GM12875 (cell line): ENCODE results near the gene NOSTRIN.
"Not testable (repeated sequence)": the region's sequence is repeated elsewhere in the genome, so short reads cannot be mapped to it uniquely, and the experiment has no call there.

Experiments used
- H3K4me3 ChIP-seq: one replicate; pipeline ENCODE4 v1.5.1; 2011; ENCODE audit warnings: low read depth, low read length, control low read depth
- TF ChIP-seq, protein P1 (sequence below): IDR thresholded peaks from 2 replicates; pipeline ENCODE4 v1.5.1; 2011; ENCODE audit warnings: low read depth, mild to moderate bottlenecking, control low read depth, inconsistent platforms, low read length, moderate library complexity, borderline replicate concordance; ENCODE audit not compliant: insufficient read depth

The NOSTRIN gene

DNA sequence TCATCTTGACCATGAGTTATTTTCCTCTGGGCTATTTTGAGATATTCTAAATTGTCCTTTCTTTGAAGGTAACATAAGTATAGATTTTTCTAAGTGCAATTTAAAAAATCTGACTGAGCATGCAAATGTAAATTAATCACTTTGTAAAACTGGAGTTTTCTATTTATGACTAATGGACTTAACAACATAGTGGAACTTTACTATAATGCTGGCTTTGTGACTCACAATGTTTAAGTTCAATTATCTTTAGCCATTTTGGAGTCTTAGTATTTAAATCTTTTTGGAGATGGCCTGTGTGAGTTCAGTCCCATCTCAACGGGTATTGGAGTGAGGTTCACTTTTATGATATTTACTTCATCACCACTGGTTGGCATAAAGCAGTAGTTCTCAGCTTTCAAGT lies 35.2 kb upstream of the NOSTRIN start:
- H3K4me3 ChIP-seq = no peak overlapping the region
- TF ChIP-seq, protein P1, sequence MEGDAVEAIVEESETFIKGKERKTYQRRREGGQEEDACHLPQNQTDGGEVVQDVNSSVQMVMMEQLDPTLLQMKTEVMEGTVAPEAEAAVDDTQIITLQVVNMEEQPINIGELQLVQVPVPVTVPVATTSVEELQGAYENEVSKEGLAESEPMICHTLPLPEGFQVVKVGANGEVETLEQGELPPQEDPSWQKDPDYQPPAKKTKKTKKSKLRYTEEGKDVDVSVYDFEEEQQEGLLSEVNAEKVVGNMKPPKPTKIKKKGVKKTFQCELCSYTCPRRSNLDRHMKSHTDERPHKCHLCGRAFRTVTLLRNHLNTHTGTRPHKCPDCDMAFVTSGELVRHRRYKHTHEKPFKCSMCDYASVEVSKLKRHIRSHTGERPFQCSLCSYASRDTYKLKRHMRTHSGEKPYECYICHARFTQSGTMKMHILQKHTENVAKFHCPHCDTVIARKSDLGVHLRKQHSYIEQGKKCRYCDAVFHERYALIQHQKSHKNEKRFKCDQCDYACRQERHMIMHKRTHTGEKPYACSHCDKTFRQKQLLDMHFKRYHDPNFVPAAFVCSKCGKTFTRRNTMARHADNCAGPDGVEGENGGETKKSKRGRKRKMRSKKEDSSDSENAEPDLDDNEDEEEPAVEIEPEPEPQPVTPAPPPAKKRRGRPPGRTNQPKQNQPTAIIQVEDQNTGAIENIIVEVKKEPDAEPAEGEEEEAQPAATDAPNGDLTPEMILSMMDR = no peak

DNA sequence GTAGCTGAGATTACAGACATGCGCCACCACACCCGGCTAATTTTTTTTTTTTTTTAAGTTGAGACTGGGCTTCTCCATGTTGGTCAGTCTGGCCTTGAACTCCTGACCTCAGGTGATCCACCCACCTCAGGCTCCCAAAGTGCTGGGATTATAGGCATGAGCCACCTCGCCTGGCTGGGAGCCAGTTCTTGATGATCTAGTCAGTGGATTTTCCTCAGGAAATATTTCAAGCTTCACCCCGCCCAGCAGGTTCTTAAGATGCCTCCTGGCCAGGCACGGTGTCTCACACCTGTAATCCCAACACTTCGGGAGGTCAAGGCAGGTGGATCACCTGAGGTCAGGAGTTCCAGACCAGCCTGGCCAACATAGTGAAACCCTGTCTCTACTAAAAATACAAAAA lies 34.1 kb upstream of the NOSTRIN start:
- not testable (repeated sequence) for H3K4me3 ChIP-seq

DNA sequence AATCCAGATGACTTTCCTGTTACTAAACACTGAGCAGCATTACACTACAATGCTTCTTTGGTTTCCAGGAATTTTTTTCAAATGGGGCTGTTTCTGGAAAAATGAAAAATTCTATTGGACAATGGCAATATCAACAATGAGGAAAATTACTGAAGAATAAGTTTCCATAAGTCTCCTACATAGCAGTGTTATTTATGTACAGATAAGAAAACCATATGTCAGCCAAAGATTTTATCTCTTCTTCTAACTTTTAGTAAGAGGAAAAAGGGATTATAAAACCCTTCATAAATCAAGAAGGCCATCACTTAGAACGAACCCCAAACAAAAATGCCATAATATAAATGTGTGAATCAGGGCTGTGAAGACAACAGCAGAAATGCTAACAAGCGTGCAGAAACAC lies 31.6 kb upstream of the NOSTRIN start:
- H3K4me3 ChIP-seq = no peak overlapping the region
- TF ChIP-seq, protein P1 = no peak

DNA sequence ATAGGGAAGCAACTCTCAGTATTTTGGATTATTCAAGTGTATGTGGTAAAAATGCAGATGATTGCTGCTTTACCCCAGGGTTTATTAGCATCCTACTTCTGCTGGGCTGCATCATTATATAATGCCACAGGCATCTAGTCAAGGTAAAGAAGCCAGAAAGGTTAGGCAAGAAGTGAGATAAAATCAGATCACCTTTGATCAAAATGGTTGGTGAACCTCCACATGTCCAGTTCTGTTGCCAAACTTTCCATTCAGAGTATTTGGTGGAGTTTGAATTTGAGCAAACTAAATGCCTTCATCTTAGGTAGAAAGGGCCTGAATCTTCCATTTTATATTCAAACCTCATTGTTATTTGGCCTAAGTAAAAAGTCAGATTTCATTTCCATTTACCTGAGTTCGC lies 29.7 kb upstream of the NOSTRIN start:
- TF ChIP-seq, protein P1 = no peak
- no peak overlapping the region for H3K4me3 ChIP-seq

DNA sequence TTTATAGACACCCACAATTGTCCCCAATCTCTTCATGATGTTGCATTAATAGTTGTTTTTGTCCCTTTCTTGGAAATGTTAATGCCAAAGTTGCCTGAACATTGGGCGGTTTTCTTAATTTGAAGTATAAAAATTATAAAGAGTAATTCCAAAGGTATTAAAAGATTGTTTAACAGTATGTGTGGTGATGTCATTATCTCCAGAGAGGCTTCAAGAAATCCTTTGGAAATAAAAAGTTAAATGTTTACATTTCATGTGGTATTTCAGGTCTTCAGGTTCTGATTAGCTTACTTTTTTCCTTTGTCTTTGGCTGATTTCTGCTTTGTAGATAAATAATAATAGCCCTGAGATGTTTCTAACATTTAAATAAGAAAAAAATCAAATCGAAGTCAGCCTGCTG lies 29.3 kb upstream of the NOSTRIN start:
- TF ChIP-seq, protein P1 = no peak
- no peak overlapping the region for H3K4me3 ChIP-seq

DNA sequence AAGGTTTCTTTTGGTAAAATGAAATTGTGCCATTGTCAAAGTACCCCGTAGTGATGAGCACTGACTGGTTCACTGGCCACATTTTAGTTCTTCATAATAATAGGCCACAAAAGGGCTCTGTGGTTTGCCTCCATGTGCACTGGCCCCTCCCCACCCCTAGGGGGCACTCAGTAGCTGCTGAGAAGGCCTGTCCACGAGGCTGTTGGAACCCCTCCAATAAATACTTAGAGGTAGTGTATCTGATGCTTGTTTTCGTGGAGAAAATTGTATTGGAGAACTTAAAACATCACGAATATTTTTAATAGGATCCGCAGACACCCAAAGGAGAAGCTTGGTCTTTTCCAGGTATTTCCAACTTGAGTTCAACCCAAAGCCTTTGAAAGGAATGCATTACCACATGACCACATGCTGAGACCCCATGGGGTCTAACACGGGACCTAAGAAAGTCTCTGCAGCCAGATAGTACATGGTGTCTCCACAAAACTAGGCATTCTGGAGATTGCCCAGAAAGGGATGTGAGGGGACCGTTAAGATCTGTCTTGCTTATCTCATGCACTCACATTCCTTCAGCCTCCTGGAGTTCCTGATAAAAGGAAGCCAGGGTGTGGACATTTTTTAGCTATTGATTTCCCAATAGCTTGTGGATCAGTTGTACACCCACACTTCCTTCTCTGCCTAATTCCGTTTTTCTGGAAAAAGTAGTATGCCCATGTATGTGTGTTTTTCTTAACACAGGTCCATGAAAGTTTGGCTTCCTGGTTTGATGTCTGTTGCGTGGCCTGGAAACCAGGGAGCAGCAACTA lies 28.5 kb upstream of the NOSTRIN start:
- TF ChIP-seq, protein P1 = peak; percentile 87
- no peak overlapping the region for H3K4me3 ChIP-seq

DNA sequence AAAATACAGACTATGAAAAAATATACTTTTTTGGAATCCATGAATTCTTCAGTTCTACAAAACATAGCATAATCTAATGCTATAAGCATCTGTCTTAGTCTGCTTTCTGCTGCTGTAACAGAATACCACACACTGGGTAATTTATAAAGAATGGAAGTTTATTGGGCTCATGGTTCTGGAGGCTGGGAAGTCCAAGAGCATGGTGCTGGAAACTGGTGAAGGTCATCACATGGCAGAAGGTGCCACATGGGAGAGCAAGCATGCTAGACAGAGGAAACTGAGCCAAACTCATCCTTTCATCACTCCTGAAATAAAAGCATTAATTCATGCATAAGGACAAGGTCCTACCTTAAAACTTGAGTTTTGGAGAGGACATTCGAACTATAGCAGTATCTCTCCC lies 26.6 kb upstream of the NOSTRIN start:
- TF ChIP-seq, protein P1 = no peak
- no peak overlapping the region for H3K4me3 ChIP-seq

DNA sequence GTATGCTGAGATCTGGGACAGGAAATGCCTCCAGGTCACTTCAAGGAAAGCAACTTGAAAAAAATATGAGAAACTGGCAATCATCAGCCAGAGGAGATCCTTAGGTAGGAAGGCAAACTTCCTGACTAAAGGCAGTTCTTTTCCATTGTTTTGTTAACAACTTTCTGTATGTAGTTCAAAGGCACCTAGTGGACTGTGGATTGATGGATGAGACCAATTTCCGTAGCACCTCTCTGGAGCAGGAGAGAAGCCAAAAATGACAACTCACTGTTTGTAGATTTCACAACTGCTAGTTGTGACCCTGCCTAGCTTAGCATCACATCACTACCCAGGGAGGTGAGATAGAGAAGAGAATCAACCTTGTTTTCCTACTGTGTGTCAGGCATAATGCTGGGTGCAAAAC lies 21.8 kb upstream of the NOSTRIN start:
- TF ChIP-seq, protein P1 = no peak
- H3K4me3 ChIP-seq = no peak overlapping the region
